ENCODE measurements around the gene PIERCE2.
"Not testable (repeated sequence)": the region's sequence is repeated elsewhere in the genome, so short reads cannot be mapped to it uniquely, and the experiment has no call there.

The PIERCE2 gene

GRCh38 chr15:55408012-55408928, at the start of gene PIERCE2, which contains the start of gene CCPG1:
Gene PIERCE2, plus strand, starts transcription at chr15:55408495. Its CDS starts 274 bp downstream, at chr15:55408769.
Gene CCPG1, minus strand, starts transcription at chr15:55408359. Its CDS starts 18,935 bp downstream, at chr15:55389424.
- peak; percentile 66 to 76 for DNase-seq (ENCODE audit: low read depth in 2 of 2)

GRCh38 chr15:55360256-55360655, 48.0 kb upstream of the PIERCE2 start:
- DNase-seq (ENCODE audit: low read depth in 2 of 2), result no peak

GRCh38 chr15:55361048-55361447, 47.2 kb upstream of the PIERCE2 start:
- DNase-seq (ENCODE audit: low read depth in 2 of 2), result no peak

- DNase-seq (ENCODE audit: low read depth in 2 of 2), result no peak
Measured at GRCh38 chr15:55362641-55363040, 45.7 kb upstream of the PIERCE2 start.

- no peak for DNase-seq (ENCODE audit: low read depth in 2 of 2)
Measured at GRCh38 chr15:55366981-55367380, 41.3 kb upstream of the PIERCE2 start.

GRCh38 chr15:55372701-55373440, 35.4 kb upstream of the PIERCE2 start:
- no peak for DNase-seq (ENCODE audit: low read depth in 2 of 2)

GRCh38 chr15:55379095-55379494, 29.2 kb upstream of the PIERCE2 start:
- DNase-seq (ENCODE audit: low read depth in 2 of 2), result no peak

GRCh38 chr15:55381595-55381994, 26.7 kb upstream of the PIERCE2 start:
- no peak for DNase-seq (ENCODE audit: low read depth in 2 of 2)

- DNase-seq (ENCODE audit: low read depth in 2 of 2), result no peak
Measured at GRCh38 chr15:55383687-55384086, 24.6 kb upstream of the PIERCE2 start.

GRCh38 chr15:55387027-55387426, 21.3 kb upstream of the PIERCE2 start:
- no peak for DNase-seq (ENCODE audit: low read depth in 2 of 2)

- DNase-seq (ENCODE audit: low read depth in 2 of 2), result no peak
Measured at GRCh38 chr15:55389264-55389607, 19.1 kb upstream of the PIERCE2 start.

- DNase-seq (ENCODE audit: low read depth in 2 of 2), result no peak
Measured at GRCh38 chr15:55394694-55395093, 13.6 kb upstream of the PIERCE2 start.

GRCh38 chr15:55398243-55398642, 10.1 kb upstream of the PIERCE2 start:
- no peak for DNase-seq (ENCODE audit: low read depth in 2 of 2)

GRCh38 chr15:55400050-55400449, 8.2 kb upstream of the PIERCE2 start:
- not testable (repeated sequence) for DNase-seq (ENCODE audit: low read depth in 2 of 2)

- DNase-seq (ENCODE audit: low read depth in 2 of 2), result no peak
Measured at GRCh38 chr15:55401786-55402246, 6.5 kb upstream of the PIERCE2 start.

GRCh38 chr15:55402707-55403106, 5.6 kb upstream of the PIERCE2 start:
- no peak for DNase-seq (ENCODE audit: low read depth in 2 of 2)

GRCh38 chr15:55403531-55403930, 4.8 kb upstream of the PIERCE2 start:
- no peak for DNase-seq (ENCODE audit: low read depth in 2 of 2)

GRCh38 chr15:55407498-55408011, 740 bp upstream of the PIERCE2 start:
- DNase-seq (ENCODE audit: low read depth in 2 of 2), result no peak

GRCh38 chr15:55408976-55409375, 681 bp downstream of the PIERCE2 start:
- not testable (repeated sequence) for DNase-seq (ENCODE audit: low read depth in 2 of 2)

- not testable (repeated sequence) for DNase-seq (ENCODE audit: low read depth in 2 of 2)
Measured at GRCh38 chr15:55417678-55418077, 9.4 kb downstream of the PIERCE2 start.

- DNase-seq (ENCODE audit: low read depth in 2 of 2), result no peak
Measured at GRCh38 chr15:55420171-55420866, 12.0 kb downstream of the PIERCE2 start.

GRCh38 chr15:55422089-55422488, 13.8 kb downstream of the PIERCE2 start:
- DNase-seq (ENCODE audit: low read depth in 2 of 2), result no peak
